A549 treated with dexamethasone at 1 μM for 4 hours (cell line): ENCODE data around the gene RSPH10B2. TPM values are rescaled to one million over a fixed set of nuclear protein-coding genes. Genes with fewer than 3 reads are reported as not detected.

Source experiments
- total RNA-seq: library from RNA; stranded (reverse); fragments of 200-300 nt; extraction: Qiagen RNA extraction; gene quantifications from 5 replicates; pipeline ENCODE4 v1.2.3, GENCODE V29; 2022

Gene RSPH10B2
- 0.06 to 0.15 TPM (median 0.09 TPM) in 4 of 5 replicates, not detected in the other for total RNA-seq

GRCh38 chr7:6753964-6754363 lies at the start of gene RSPH10B2:
Gene RSPH10B2, plus strand, starts transcription at chr7:6754103. Its CDS starts 3,575 bp downstream, at chr7:6757678.

DNA sequence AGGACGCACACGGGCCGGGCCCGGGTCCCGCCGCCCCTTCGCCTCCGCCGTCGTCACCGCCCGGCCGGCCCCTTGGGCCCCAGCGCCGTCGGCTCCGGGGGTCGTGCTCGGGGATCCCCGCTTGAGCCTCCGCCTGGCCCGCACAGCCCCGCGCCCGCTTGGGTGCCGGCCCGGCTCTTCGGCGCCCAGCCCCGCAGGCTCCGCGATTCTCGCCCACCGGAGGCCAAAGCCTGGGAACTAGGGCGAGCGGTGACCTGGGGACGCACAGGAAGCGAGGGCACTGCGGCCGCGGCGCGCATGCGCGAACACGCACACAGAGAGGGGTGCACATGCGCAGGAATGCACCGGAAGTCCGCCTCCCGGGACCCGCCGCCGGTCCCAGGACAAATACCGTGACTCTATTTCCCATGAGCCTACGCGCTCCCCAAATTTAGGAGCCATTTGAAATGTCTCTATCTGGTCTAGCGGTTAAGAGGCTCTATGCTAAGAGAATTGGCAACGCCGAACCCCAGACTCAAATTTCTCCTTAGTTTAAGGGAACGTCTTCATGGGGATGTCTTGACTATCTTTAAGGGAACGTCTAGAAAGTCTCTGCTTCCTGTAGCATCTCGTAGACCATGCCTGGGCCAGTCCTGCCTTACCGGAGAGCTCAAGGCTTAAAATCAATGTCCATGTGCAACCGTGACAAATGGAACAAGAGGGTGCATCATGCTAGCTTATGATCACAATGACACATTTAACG lies 47.1 kb upstream of the RSPH10B2 start, which contains the start of gene ZNF12:
TSS of gene ZNF12 (minus strand) at position 282 of the 742 bp plus-strand sequence. CDS start 1,774 bp downstream, outside the sequence.

DNA sequence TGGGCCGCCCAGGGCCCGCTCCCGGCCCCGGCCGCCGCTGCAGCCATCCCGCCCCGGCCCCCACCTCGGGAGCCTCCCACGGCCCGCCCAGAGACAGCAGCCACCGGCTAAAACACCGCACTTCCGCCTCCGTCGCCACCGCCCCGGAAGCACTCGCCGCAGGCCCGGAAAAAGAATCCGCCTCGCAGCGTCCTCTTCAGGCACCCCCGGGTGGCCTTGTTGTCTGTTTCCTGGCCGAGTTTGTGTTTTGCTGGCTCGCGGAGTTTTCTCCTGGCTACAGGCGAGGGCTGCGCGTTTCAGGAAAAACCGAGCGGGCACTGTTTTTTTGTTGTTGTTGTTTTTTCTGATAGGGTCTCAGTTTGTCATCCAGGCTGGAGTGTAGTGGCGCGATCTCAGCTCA lies 72.2 kb downstream of the RSPH10B2 start, which contains the start of gene CCZ1B:
TSS of gene CCZ1B (minus strand) at position 125 of the 400 bp plus-strand sequence. CDS start at position 47, 78 bp downstream.

Other genes starting within 250 kb of the RSPH10B2 start
- 0.05 TPM in 1 of 5 replicates, not detected in the others for gene GRID2IP, start 202.6 kb upstream of the RSPH10B2 start, total RNA-seq
- gene ZDHHC4, start 176.6 kb upstream of the RSPH10B2 start, total RNA-seq = 45.2 to 49.0 TPM (median 47.6 TPM) in 5 replicates
- 21.9 to 25.8 TPM (median 23.8 TPM) in 5 replicates for gene INTS15, start 164.1 kb upstream of the RSPH10B2 start, total RNA-seq
- 2.1 to 3.4 TPM (median 2.5 TPM) in 5 replicates for gene ZNF853, start 138.5 kb upstream of the RSPH10B2 start, total RNA-seq
- 8.7 to 15.1 TPM (median 12.9 TPM) in 5 replicates for gene ZNF316, start 116.8 kb upstream of the RSPH10B2 start, total RNA-seq
- gene ZNF12, start 47.2 kb upstream of the RSPH10B2 start, total RNA-seq = 8.9 to 13.8 TPM (median 9.9 TPM) in 5 replicates
- 40.3 to 48.8 TPM (median 43.3 TPM) in 5 replicates for gene CCZ1B, start 72.2 kb downstream of the RSPH10B2 start, total RNA-seq